HG02571 (cell line): ENCODE measurements around the gene CCDC68.
A peak's percentile ranks its signal among the peaks of the same experiment; 100 is the strongest.
"Not testable (repeated sequence)": the region's sequence is repeated elsewhere in the genome, so short reads cannot be mapped to it uniquely, and the experiment has no call there.

Experiments
- ATAC-seq: cut with Tn5 transposase; IDR thresholded peaks from one replicate; pipeline ENCODE4 v1.9.1; 2021; ENCODE audit warnings: mild to moderate bottlenecking, moderate library complexity; ENCODE audit not compliant: unreplicated experiment

Gene CCDC68, protein sequence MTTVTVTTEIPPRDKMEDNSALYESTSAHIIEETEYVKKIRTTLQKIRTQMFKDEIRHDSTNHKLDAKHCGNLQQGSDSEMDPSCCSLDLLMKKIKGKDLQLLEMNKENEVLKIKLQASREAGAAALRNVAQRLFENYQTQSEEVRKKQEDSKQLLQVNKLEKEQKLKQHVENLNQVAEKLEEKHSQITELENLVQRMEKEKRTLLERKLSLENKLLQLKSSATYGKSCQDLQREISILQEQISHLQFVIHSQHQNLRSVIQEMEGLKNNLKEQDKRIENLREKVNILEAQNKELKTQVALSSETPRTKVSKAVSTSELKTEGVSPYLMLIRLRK

GRCh38 chr18:54958704-54959625, at the start of gene CCDC68:
Gene CCDC68 (minus strand): TSS chr18:54959461. CDS start chr18:54942791, 16,670 bp downstream.
- ATAC-seq: no peak

GRCh38 chr18:55007602-55008001, 48.3 kb upstream of the CCDC68 start:
- no peak for ATAC-seq

GRCh38 chr18:55003695-55004094, 44.4 kb upstream of the CCDC68 start:
- ATAC-seq: no peak

DNA sequence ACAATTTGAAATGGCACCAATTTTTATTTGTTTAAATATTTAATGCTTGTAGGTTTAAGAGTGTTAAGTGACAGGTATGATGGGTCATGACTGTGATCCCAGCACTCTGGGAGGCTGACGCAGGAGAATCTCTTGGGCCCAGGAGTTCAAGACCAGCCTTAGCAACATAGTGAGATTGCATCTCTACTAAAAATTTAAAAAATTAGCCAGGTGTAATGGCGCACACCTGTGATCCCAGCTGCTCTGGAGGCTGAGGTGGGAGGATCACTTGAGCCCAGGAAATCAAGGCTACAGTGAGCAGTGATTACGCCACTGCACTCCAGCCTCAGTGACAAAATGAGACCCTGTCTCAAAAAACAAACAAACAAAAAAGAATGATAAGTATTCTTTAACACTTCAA, 43.0 kb upstream of the CCDC68 start:
- ATAC-seq: no peak

DNA sequence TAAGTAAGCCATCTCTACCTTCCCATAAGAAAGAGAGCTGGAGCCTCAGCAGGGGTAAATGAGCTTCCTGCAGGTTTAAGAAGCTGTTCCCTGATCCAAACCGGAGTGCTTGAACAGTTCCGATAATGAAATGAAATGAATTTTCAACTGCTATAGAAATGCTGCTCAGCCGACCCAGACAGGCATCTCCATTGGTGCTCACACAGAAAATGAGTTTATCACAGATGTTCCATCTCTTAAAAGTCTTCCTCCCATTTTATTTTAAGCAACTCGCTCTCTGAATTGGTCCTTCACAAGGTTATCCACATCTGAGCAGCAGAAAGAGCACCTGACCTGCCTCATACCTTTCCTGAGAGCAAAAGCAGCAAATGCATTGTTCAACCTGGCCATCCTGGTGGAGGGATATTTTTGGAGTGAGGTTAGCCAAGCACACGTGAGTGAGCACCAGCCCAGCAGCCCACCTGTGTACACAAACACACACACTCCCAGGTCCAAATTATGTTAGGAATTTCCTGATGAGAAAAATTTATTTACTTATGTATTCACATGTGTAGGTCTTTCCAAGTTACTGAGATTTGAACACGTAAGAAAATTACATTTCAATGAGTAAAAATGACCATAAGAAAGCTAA, 42.2 kb upstream of the CCDC68 start:
- ATAC-seq: no peak

- ATAC-seq: no peak
Measured at GRCh38 chr18:55000529-55000928, 41.3 kb upstream of the CCDC68 start.

GRCh38 chr18:54999016-54999415, 39.8 kb upstream of the CCDC68 start:
- ATAC-seq: no peak

- no peak for ATAC-seq
Measured at GRCh38 chr18:54995421-54996143, 36.3 kb upstream of the CCDC68 start.

GRCh38 chr18:54991981-54992380, 32.7 kb upstream of the CCDC68 start:
- no peak for ATAC-seq

DNA sequence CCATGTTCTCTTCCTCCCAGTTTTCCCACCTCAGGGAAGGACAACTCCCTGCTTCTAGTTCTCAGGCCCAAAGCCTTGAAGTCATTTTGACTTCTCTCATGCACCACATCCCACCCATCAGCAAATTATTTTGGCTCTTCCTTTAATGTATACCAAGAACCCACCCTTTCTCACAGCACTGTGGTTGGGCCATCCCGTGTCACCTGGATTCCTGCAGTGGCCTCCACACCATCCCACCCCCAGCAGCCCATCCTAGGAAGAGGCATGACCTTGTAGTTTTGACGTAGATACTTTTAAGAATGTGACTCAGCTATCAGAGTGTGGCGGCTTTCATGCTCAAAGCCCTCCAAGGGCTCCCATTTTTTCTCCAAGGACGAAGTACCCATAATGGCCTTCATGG, 25.6 kb upstream of the CCDC68 start:
- no peak for ATAC-seq

GRCh38 chr18:54983791-54984190, 24.5 kb upstream of the CCDC68 start:
- ATAC-seq: no peak

- ATAC-seq: peak; percentile 59
Measured at GRCh38 chr18:54983041-54983686, 23.9 kb upstream of the CCDC68 start.

DNA sequence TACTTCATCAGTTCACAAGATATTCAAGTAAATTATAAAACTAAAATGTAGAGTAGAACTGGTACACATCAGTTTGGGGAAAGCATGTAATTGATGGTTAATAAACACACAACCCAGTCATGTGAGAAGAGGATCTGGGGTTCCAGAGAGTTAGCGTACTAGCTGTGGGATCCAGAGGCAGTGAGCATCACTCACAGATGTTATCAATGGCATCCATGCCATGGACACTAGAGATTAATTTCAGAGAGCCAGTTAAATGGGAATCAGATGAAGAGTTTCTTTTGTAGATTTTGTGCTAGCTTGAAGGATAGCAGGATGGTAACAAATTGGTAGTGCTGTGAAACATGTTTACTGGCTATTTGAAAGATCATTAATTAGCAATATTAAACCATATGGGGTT, 21.8 kb upstream of the CCDC68 start:
- no peak for ATAC-seq

DNA sequence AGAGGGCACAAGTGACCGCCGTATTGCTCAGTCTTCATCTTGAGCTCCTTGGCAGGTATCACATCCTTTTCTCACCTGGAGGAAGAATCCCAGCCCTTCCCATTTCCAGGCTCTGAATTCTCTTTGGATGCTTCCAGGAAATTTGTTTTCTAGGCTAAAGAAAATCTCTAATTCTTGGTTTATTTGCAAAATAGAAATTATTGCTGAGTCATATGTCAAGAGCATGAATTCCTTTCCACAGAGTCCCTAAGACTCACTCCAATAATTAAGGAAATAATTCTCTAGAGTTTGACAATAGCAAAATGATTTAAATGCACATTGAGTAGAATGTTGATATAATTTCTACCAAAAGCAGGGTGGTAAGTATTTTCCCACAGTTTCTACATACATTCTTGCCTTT, 16.3 kb upstream of the CCDC68 start:
- ATAC-seq: no peak

- no peak for ATAC-seq
Measured at GRCh38 chr18:54973046-54973445, 13.8 kb upstream of the CCDC68 start.

DNA sequence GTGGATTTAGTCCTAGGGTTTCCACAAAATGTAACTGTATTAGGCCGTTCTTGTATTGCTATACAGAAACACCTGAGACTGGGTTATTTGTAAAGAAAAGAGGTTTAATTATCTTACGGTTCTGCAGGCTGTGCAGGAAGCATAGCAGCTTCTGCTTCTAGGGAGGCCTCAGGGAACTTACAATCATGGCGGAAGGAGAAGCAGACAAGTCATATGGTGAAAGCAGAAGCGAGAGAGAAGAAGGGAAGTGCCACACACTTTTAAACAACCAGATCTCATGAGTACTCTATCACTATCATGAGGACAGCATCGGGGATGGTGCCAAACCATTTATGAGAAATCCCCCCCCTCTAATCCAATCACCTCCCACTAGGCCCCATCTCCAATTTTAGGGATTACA, 9.5 kb upstream of the CCDC68 start:
- no peak for ATAC-seq

GRCh38 chr18:54968237-54968636, 9.0 kb upstream of the CCDC68 start:
- not testable (repeated sequence) for ATAC-seq

- ATAC-seq: no peak
Measured at GRCh38 chr18:54967786-54968185, 8.5 kb upstream of the CCDC68 start.

GRCh38 chr18:54964741-54965140, 5.5 kb upstream of the CCDC68 start:
- ATAC-seq: no peak

DNA sequence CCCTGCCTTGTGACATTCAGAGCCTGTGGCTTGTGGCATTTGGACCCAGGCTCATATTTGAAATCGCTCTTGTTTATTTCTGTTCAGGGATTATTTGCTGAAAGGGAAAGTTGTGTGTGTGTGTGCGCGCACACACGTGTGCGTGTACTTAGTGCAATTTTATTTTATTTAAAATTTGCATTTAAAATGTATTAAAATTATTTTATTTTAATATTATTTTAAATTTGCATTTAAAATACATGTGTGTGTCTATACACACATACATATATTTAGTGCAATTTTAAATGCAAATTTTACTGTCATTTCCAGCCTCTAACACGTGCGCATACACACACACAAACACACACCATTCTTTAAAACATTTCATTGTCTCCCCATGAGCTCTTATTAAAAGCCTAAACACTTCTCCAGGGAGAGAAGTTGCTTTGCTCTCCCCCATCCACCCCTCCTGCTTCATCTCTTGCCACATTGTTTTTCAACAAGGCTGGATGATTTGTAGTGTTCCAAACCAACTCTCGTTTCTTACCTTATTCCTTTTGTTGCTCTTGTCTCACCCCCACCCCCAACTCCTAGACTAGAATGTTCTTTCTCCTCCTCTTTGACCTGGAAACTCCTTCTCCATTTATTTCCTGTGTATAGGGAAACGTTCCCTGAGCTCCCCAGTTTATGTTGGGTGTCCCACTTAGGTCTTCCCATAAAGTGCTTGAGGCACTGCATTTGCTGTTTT, 3.8 kb upstream of the CCDC68 start:
- no peak for ATAC-seq
